K562 (cell line): ENCODE measurements around the gene RAB7A. TPM values are rescaled to one million over a fixed set of nuclear protein-coding genes. Genes with fewer than 3 reads are reported as not detected.

Experiments
- ATAC-seq: fragments of 200-7000 bp; cut with Tn5 transposase; 3 replicates; pipeline ENCODE4 v1.9.1; 2020; ENCODE audit warnings: moderate library complexity
- BruUV-seq: library from RNA; stranded (reverse); fragments of 400-500 nt; replicated peaks from 2 replicates; lab custom pipeline; 2021; lab: Mats Ljungman, UMichigan
- CTCF ChIA-PET: fragments of 300-600 bp; formaldehyde crosslinking; extraction: SDS; loops from one replicate; lab custom pipeline; 2021; ENCODE audit warnings: low intra/inter-chr PET ratio; lab: Yijun Ruan, JAX
- POLR2A ChIA-PET: fragments of 300-600, 350-650 bp; sonication (Branson Sonifier 250); formaldehyde crosslinking; extraction: SDS; loops from one replicate; lab custom pipeline; 2021; ENCODE audit warnings: antibody characterized with exemption, inconsistent platforms; lab: Yijun Ruan, JAX
- DNase-seq, 4 experiments: peaks; one replicate each; pipeline versions ENCODE4 v3.0.0 to v3.0.0-alpha.2; 2011 to 2018; ENCODE audit warnings: low spot score in 3 of 4, mixed read lengths in 3 of 4; ENCODE audit errors: extremely low read depth in 1 of 4
- FAIRE-seq: peaks from 2 replicates; lab custom pipeline; 2011; peaks lifted over from hg19 to GRCh38; lab: Jason Lieb, UNC
- H2AFZ ChIP-seq: 2 replicates; pipeline ENCODE4 v1.6.0; 2011; ENCODE audit warnings: low read depth, low read length, control low read depth, inconsistent platforms
- H3K27ac ChIP-seq: fragments of 200-600 bp; 3 replicates; pipeline ENCODE4 v1.8.0; 2011; ENCODE audit warnings: low read depth, mild to moderate bottlenecking, control low read depth, inconsistent platforms, low read length, moderate library complexity, mixed read lengths; ENCODE audit errors: extremely low read depth
- H3K27me3 ChIP-seq, 2 experiments: fragments of 300-600 bp in 1 of 2; 2 replicates in 1 of 2; 3 replicates in 1 of 2; pipeline versions ENCODE4 v1.6.0 to v1.8.0; 2011; ENCODE audit warnings: inconsistent platforms in 2 of 2, low read length in 2 of 2, mild to moderate bottlenecking in 1 of 2, mixed read lengths in 1 of 2, moderate library complexity in 1 of 2; ENCODE audit not compliant: control insufficient read depth in 2 of 2, insufficient read depth in 2 of 2
- H3K36me3 ChIP-seq: fragments of 300-600 bp; 3 replicates; pipeline ENCODE4 v1.8.0; 2011; ENCODE audit warnings: mild to moderate bottlenecking, low read length, inconsistent platforms; ENCODE audit not compliant: control insufficient read depth, insufficient read depth
- H3K4me1 ChIP-seq, 2 experiments: fragments of 200-600 bp in 1 of 2; replicated peaks in 1 of 2; 2 replicates in 1 of 2; 3 replicates in 1 of 2; pipeline versions ENCODE4 v1.5.1 to v1.8.0; 2011; ENCODE audit warnings: inconsistent platforms in 2 of 2, low read length in 2 of 2, mild to moderate bottlenecking in 1 of 2, mixed read lengths in 1 of 2, moderate library complexity in 1 of 2; ENCODE audit not compliant: control insufficient read depth in 2 of 2, insufficient read depth in 2 of 2
- H3K4me2 ChIP-seq: 2 replicates; pipeline ENCODE4 v1.6.1; 2011; ENCODE audit warnings: low read length, control low read depth, inconsistent platforms, mixed read lengths; ENCODE audit not compliant: insufficient read depth
- H3K4me3 ChIP-seq: fragments of 200-600 bp; sonication (generic), shearing (Covaris generic); 2 replicates; pipeline ENCODE4 v1.5.1; 2016; ENCODE audit warnings: control low read depth, inconsistent platforms
- H3K79me2 ChIP-seq: fragments of 200-600 bp; 3 replicates; pipeline ENCODE4 v1.8.0; 2011; ENCODE audit warnings: low read length, inconsistent platforms; ENCODE audit not compliant: control insufficient read depth, insufficient read depth
- H3K9ac ChIP-seq, 2 experiments: 2 replicates each; pipeline versions ENCODE4 v1.6.0 to v1.6.1; 2011; ENCODE audit warnings: low read depth in 2 of 2, low read length in 2 of 2, control low read depth in 1 of 2, inconsistent platforms in 1 of 2, mild to moderate bottlenecking in 1 of 2, mixed read lengths in 1 of 2; ENCODE audit not compliant: insufficient read depth in 1 of 2
- H3K9me1 ChIP-seq: one replicate; pipeline ENCODE4 v1.6.0; 2011; ENCODE audit warnings: inconsistent platforms, mild to moderate bottlenecking, low read length, moderate library complexity; ENCODE audit not compliant: control insufficient read depth, insufficient read depth
- H3K9me3 ChIP-seq: replicated peaks from 2 replicates; pipeline ENCODE4 v1.5.1; 2011; ENCODE audit warnings: low read depth, low read length, inconsistent platforms; ENCODE audit not compliant: control insufficient read depth, insufficient read depth
- H4K20me1 ChIP-seq: replicated peaks from 2 replicates; pipeline ENCODE4 v1.6.1; 2011; ENCODE audit warnings: low read length, inconsistent platforms, mixed read lengths; ENCODE audit not compliant: control insufficient read depth, insufficient read depth
- BRD4 ChIP-seq: fragments of 200-600 bp; sonication (generic); IDR thresholded peaks from 2 replicates; pipeline ENCODE4 v1.6.1; 2017; ENCODE audit warnings: inconsistent platforms
- CHD1 ChIP-seq: fragments of 200-600 bp; sonication (generic); IDR thresholded peaks from one replicate; pipeline ENCODE4 v1.6.1; 2012; ENCODE audit warnings: mild to moderate bottlenecking, moderate library complexity, low read length, inconsistent platforms
- CUX1 ChIP-seq: fragments of 200-800 bp; sonication (Bioruptor generic); IDR thresholded peaks from 2 replicates; pipeline ENCODE4 v1.6.1; 2016; ENCODE audit warnings: missing genetic modification characterization, missing compliant biosample characterization
- ESRRB ChIP-seq: fragments of 250-450 bp; sonication (Bioruptor Pico); IDR thresholded peaks from 2 replicates; pipeline ENCODE4 v1.5.0; 2020; ENCODE audit warnings: mild to moderate bottlenecking, moderate library complexity, borderline replicate concordance
- GATAD2A ChIP-seq: fragments of 450-650 bp; IDR thresholded peaks from 2 replicates; pipeline ENCODE4 v1.6.1; 2017
- GTF2E2 ChIP-seq: fragments of 200-800 bp; sonication (Bioruptor generic); IDR thresholded peaks from 2 replicates; pipeline ENCODE4 v1.6.1; 2016; ENCODE audit warnings: missing genetic modification characterization, missing compliant biosample characterization
- PCBP1 ChIP-seq: fragments of 200-400 bp; formaldehyde crosslinking; IDR thresholded peaks from 2 replicates; pipeline ENCODE4 v1.6.1; 2018; ENCODE audit warnings: mild to moderate bottlenecking, low read depth, low read length; ENCODE audit not compliant: poor library complexity, severe bottlenecking
- SPI1 ChIP-seq: IDR thresholded peaks from 2 replicates; pipeline ENCODE4 v1.6.1; 2011; ENCODE audit warnings: low read depth, low read length, control low read depth, borderline replicate concordance
- TAF7 ChIP-seq: fragments of 450-650 bp; IDR thresholded peaks from 2 replicates; pipeline ENCODE4 v1.6.1; 2016; ENCODE audit warnings: missing genetic modification characterization, missing compliant biosample characterization
- ZNF165 ChIP-seq: fragments of 250-450 bp; sonication (Bioruptor Pico); IDR thresholded peaks from 2 replicates; pipeline ENCODE4 v1.4.0; 2020; ENCODE audit warnings: borderline replicate concordance
- WGBS: fragments of 100-300 bp; shearing (Covaris generic); methylation state at CpG from one replicate; pipeline ENCODE4 v1.1.6; 2016; ENCODE audit warnings: low coverage, mixed read lengths; ENCODE audit not compliant: insufficient coverage; ENCODE audit errors: missing lambda C conversion rate; 5-methylcytosine and 5-hydroxymethylcytosine counted together
- in situ Hi-C: fragments of 300-500 bp; cut with MboI; formaldehyde crosslinking; loops from 4 replicates; pipeline ENCODE4 v1.15.0; 2018; ENCODE audit warnings: inconsistent platforms, mixed read lengths
- intact Hi-C: fragments of 100-400 bp; cut with micrococcal nuclease; formaldehyde crosslinking; loops from 2 replicates; pipeline ENCODE4 v1.14.2; 2022
- polyA plus RNA-seq, 8 experiments: library from polyadenylated mRNA; depleted of rRNA in 4 of 8; stranded (reverse) in 5 of 8; unstranded in 3 of 8; fragments of >200 nt; fragmentation: Nextera tagmentation in 2 of 8; fragmentation: Illumina TruSeq in 1 of 8; extraction: Ambion mirVana in 2 of 8; extraction: Trizol in 1 of 8; gene quantifications; 2 replicates each; pipeline versions ENCODE4 v1.2.1 to v1.2.3, GENCODE V29; 2011 to 2014; ENCODE audit warnings: inconsistent platforms in 1 of 8, missing spikeins in 1 of 8
- total RNA-seq, 7 experiments: library from RNA; depleted of rRNA in 6 of 7; stranded (reverse); fragments of >200 nt in 6 of 7; fragmentation: Illumina TruSeq in 2 of 7; extraction: Trizol in 2 of 7; gene quantifications; 2 replicates each; pipeline versions ENCODE4 v1.2.1 to v1.2.3, GENCODE V29; 2011 to 2021; ENCODE audit warnings: low replicate concordance in 1 of 7

RAB7A gene
- total and polyA plus RNA-seq, 9 of the 15 experiments (the other 6 are each of a cell fraction or from before 2014, with no cell fraction given) = 30.9 to 204 (median 72.8) TPM

- no peak for TF ChIP-seq ESRRB (CRISPR knock-in tag)
- TF ChIP-seq, all 486 proteins: peak for 144
Measured at GRCh38 chr3:128680603-128681368, 45.2 kb upstream of the RAB7A start (continued).

- Histone ChIP-seq H3K27me3 (no peaks in the 10 kb centered on the region), H2AFZ (peak overlapping the region; percentile 100), H3K9ac (peak overlapping the region; percentile 89 to 99), H3K27ac (peak overlapping the region; percentile 100), H3K79me2 (peaks cover 4% of the 10 kb centered on the region; the same call in 1 of the 3 replicates), H3K9me3 (no peaks in the 10 kb centered on the region), H3K4me2 (peak overlapping the region; percentile 98), H3K36me3 (no peaks in the 10 kb centered on the region), H3K4me1 (peaks cover 6 to 8% of the 10 kb centered on the region in 2 experiments; a peak in 4 of 5 replicates), H3K4me3 (peak overlapping the region; percentile 49), H3K9me1 (no peaks in the 10 kb centered on the region), H4K20me1 (no peaks in the 10 kb centered on the region)
- 1% methylated on average over 9 of the region's 9 CpGs for WGBS
- POLR2A ChIA-PET = interaction anchor here (0.6 to 1.7 kb wide), 4 partner anchors 19 to 266 kb away, joined by 3 to 10 read pairs (median 4); no protein-coding TSS in a partner anchor
- DNase-seq = no peak
- in situ Hi-C loops (no loop called here), intact Hi-C loops (loop anchor here (1.0 to 5.0 kb wide), 2 partner anchors 45 to 166 kb away; partner anchors contain the start of gene RAB7A)
- FAIRE-seq = no peak
- CTCF ChIA-PET = interaction anchor here (1.0 to 2.5 kb wide), 3 partner anchors 104 to 165 kb away, joined by 3 to 12 read pairs (median 3); no protein-coding TSS in a partner anchor
- ATAC-seq = no peak
- BruUV-seq = no TSS peak
- TF ChIP-seq ZNF165 (no peak), PCBP1 (no peak), GATAD2A (no peak), CHD1 (peak; percentile 10), SPI1 (peak; percentile 56; the same call in 1 of the 2 replicates), TAF7 (tag) (0 out of 2 replicates have a peak, but pooled peaks have one; percentile 1), BRD4 (0 out of 2 replicates have a peak, but pooled peaks have one; percentile 25), CUX1 (CRISPR knock-in tag) (peak; percentile 41; the same call in 1 of the 2 replicates), GTF2E2 (tag) (peak; percentile 12; the same call in 1 of the 2 replicates)
Measured at GRCh38 chr3:128681369-128681829, 44.6 kb upstream of the RAB7A start.
